Stimulated activated CD8-positive, alpha-beta memory T cell treated with anti-CD3 and anti-CD28 coated beads, Interleukin-15, amount 100 ng/mL, for 24 hours (primary cell): Measurements from ENCODE around the gene MRPL48.
"Not testable (repeated sequence)": the region's sequence is repeated elsewhere in the genome, so short reads cannot be mapped to it uniquely, and the experiment has no call there.

ENCODE experiments used
- DNase-seq: peaks from one replicate; pipeline ENCODE4 v3.0.0-alpha.2; 2020; ENCODE audit warnings: low read depth

The MRPL48 gene

DNA sequence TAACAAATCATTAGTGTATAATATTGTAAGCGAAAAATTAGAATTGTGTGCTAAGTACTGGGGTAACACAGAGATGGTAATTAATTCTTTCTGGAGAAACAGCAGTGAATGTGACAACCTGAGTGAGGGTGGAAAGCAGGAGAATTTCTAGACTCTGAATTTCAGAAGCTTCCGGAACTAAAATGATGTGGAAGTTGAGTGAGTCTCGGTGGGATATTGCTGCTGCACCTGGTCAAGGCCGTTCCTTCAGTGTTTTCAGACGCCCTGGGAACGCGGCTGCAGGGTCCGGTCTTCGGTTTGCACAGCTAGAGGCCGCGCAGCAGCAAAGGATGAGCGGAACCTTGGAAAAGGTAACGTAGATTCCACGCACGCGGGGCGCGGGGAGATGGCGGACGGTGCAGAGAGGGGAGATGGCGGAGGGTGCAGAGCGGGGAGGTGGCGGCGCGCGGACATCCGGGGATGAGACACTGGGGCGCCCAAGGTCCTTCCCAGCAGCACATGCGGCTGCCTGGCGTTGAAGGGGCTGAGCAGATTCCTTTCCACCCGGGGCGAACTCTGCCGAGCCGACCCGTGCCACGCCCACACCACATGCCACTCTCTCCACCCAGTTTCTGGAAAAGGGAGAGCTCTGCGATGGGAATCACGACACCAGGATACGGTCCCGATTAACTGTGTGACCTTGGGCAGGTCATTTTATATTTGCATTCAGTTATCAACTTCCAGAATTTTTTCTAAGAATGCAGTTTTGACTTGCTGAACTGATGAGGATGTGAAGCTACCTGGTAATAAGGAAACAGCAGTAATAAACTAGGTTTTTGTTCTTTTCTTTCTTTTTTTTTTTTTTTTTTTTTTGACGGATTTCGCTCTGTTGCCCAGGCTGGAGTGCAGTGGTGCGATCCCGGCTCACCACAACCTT, at the start of gene MRPL48:
TSS of gene MRPL48 (plus strand) at position 232 of the 916 bp plus-strand sequence. CDS start at position 330, 98 bp downstream.
- peak; percentile 73 for DNase-seq

DNA sequence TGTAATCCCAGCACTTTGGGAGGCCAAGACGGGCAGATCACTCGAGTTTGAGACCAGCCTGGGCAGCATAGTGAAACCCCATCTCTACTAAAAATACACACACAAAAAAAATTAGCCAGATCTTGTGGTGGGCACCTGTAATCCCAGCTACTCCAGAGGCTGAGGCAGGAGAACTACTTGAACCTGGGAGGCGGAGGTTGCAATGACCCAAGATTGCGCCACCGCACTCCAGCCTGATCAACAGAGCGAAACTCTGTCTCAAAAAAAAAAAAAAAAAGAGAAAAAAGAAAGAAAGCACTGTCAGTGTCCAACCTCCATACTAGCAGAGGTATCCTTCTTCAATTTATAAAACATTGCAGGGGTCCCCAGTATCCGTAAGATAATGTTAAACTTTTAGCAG, 44.6 kb upstream of the MRPL48 start:
- no peak for DNase-seq

DNA sequence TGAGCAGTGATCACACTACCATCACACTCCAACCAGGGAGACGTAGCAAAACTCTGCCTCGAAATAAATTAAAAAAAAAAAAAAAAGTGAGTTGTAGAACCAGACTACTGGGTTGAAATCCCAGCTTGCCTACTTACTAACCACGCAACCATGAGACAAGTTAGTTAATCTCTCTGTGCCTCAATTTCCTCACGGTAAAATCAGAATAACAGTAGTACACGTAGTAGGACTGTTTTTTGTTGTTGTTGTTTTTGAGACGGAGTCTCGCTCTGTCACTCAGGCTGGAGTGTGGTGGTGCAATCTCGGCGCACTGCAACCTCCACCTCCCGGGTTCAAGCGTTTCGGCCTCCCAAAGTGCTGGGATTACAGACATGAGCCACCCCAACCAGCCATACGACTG, 41.0 kb upstream of the MRPL48 start:
- DNase-seq = no peak

DNA sequence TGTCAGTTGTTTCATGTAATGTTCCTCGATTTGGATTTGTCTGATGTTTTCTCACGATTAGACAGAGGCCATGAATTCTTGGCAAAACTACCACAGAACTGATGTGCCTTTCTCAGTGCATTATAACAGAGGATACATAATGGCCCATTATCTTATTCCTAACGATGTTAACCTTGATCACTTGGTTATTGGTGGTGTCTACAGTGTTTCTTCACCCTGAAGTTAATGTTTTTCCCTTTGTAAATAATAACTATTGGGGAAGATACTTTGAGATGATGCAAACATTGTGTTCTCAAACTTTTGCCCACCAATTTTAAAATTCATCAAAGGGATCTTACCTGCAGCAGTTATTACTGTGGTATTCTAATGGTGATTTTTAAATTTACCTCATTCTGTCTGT, 39.9 kb upstream of the MRPL48 start:
- no peak for DNase-seq

DNA sequence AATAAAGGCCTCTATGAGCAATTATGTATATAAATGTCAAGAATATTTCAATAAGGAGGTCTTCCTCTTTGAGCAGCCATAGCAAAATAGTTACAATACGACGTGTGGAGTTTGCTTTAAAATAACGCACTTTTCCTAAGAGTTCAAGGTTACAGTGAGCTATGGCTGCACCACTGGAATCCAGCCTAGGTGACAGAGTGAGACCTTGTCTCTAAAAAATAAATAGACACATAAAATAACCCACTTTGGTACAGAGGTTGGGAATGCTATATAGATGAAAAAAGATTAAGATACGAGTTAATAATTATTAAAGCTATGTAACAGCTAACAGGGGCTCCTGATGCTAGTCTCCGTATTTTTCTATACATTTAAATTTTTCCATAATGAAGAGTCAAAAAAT, 39.4 kb upstream of the MRPL48 start:
- DNase-seq = no peak

DNA sequence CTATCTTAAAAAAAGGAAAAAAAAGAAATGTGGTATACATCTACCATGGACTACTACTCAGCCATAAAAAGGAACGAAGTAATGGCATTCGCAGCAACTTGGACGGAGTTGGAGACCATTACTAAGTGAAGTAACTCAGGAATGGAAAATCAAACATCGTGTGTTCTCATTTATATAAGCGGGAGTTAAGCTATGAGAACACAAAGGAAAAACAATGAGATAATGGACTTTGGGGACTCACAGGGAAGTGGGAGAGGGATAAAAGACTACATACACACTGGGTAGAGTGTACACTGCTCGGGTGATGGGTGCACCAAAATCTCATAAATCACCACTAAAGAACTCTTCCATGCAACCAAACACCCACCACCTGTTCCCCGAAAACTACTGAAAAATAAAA, 38.6 kb upstream of the MRPL48 start:
- no peak for DNase-seq

DNA sequence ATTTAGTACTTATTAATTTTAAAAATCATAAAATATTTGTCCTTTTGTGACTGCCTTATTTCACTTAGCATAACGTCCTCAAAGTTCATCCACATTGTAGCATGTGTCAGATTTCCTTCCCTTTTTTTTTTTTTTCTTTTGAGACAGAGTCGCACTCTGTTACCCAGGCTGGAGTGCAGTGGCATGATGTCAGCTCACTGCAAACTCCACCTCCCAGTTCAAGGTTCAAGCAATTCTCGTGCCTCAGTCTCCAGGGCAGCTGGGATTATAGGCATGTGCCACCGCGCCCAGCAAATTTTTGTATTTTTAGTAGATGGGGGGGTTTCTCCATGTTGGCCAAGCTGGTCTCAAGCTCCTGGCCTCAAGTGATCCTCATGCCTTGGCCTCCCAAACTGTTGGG, 37.4 kb upstream of the MRPL48 start:
- DNase-seq = no peak

DNA sequence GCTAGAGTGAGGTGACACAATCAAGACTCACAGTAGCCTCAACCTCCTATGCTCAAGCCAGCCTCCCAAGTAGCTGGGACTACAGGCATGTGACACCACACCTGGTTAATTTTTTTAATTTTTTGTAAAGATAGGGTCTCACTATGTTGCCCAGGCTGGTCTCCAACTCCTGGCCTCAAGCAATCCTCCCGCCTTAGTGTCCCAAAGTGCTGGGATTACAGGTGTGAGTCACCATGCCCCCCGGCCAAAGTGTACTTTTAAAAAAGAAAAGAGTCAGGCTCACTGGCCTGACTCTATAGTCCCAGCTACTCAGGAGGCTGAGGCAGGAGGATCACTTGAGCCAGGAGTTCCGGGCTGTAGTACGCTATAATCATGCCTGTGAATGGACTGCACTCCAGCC, 36.8 kb upstream of the MRPL48 start:
- not testable (repeated sequence) for DNase-seq

DNA sequence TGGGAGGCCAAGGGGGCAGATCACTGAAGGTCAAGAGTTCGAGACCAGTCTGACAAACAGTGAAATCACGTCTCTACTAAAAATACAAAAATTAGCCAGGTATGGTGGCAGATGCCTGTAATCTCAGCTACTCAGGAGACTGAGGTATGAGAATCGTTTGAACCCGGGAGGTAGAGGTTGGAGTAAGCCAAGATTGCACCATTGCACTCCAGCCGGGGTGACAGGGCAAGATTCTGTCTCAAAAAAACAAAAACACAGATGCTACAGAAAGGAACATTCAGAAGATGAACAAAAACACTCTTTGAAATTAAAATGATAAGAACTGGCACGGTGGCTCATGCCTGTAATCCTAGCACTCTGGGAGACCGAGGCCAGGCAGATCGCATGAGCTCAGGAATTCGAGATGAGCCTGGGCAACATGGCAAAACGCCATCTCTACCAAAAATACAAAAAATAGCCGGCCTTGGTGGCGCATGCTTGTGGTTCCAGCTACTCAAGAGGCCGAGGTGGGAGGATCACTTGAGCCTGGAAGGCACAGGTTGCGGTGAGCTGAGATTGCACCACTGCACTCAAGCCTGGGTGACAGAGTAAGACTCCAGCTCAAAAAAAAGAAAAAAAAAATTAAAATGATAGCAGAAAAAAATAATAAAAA, 35.3 kb upstream of the MRPL48 start:
- DNase-seq = no peak

DNA sequence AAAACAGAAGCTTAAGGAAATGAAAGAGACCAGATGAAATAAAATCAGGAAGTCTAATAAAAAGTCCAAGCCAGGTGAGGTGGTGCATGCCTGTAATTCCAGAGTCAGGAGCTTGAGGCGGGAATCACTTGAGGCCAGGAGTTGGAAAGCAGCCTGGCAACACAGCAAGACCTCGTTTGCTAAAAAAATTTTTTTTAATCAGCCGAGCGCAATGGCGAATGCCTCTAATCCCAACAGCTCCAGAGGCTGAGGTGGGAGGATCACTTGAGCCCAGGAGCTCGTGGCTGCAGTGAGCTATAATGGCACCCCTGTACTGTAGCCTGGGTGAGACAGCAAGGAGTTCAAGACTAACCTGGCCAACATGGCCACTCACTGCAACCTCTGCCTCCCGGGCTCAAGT, 34.8 kb upstream of the MRPL48 start:
- no peak for DNase-seq

DNA sequence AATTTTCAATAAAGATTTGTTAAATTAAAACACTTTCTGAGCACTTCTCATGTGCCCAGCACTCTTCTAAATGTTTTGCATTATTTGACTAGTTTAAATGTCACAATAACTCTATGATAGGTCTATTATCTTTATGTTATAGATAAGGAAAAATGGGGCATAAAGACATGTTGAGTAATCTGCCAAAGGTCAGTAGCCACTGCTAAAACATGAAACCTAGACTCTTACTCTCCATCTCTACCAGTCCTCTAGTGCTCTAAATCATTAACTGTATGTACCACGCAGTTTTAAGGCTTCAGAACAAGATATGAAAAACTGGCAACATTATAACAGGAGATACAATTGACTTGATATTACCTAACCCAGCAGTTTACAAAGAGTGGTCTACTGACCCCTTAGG, 33.7 kb upstream of the MRPL48 start:
- DNase-seq = no peak

DNA sequence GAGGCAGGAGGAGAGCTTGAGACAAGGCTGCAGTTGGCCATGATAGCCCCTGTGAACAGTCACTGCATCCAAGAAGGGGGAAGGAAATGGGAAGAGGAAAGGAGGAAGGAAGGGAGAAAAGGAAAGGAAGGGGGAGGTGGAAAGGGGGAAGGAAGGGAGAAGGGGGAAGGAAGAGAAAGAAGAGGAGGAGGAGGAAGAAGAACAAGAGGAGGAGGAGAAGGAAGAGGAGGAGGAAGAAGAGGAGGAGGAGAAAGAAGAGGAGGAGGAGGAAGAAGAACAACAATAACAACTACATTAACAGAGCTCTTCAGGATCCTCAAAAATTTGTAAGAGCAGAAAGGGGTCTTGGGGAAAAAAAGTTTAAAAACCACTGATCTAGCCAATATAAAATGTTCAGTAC, 32.0 kb upstream of the MRPL48 start:
- no peak for DNase-seq

DNA sequence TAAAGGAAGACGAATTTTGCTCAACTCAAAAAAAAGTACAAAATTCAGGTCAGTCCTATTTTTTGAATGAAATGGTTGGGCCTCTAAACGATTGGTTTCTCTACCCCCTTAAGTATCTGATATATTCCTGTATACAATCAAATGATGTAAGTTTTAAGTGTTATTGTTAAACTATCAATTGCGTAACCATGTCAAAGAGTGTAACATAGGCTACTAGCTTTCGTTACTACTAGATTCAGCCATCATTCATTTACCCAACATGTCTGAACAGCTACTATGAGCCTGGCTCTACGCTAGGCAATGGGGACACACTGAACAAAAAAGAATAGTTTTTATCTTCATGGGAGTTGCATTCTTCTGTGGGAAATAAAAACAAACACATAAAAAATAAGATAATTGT, 30.1 kb upstream of the MRPL48 start:
- no peak for DNase-seq

DNA sequence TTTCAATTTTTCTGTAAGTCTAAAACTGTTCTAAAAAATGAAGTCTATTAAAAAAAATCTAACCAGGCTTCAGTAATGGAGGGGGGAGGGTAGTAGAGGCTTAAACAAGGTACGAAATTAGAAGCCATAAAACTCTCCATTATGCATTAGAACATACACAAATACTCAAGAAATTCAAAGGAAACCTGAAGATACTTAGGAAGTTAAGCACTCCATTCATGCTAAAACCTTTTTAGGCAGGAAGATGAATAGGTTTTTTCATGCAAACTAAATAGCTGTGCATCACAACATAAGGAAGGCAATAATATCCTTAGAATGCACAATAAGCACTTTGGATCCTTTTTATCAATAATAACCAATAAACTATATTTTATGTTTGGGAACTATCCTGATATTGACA, 29.2 kb upstream of the MRPL48 start:
- DNase-seq = no peak

DNA sequence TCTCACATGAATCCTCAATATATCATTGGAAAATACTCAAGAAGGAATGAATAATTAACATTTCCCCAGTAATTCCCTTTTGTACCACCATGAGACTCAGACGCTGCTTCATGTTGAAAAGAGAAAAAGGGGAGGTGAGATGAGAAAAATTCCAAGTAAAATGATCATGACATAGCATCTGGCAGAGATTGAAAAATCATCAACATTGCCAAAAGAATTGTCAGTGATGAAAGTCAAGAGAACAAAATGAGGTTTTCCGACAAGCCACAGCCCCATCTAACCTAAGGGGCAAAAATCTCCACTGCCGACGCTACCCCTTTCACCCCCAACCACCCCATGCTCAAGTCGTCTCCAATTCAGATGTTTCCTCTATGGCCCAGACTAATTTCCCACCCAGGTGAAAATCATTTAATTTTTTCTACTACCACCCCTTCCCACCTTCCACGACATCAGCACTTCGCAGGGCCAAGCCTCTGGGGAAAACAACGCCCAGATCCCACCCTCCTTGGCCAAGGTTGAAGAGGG, 28.0 kb upstream of the MRPL48 start:
- no peak for DNase-seq

DNA sequence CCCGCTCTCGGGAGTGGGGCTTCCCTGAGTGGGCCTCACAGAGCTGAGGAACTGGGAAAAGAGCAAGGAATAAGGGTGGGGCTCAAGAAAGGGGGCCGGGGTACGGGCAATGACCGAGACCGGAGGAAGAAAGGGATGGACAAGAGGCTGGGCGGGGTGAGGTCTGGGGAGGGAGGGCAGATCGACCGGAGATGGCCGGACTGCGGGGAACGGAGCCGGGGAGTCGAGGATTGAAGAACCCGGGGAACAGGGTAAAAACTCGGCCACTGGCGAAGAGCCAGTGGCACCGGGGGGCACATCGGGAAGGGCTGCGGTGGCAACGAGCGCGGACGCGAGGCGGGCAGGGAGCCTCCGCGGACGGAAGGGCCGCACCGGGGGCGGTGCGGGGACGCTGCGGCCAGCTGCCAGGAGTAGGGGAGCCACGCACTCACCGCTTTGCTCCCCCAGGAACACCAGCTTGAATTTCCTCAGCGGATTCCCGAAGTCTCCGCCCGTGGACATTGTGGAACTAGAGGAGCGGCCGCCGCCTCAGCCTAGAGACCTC, 27.5 kb upstream of the MRPL48 start:
- no peak for DNase-seq

DNA sequence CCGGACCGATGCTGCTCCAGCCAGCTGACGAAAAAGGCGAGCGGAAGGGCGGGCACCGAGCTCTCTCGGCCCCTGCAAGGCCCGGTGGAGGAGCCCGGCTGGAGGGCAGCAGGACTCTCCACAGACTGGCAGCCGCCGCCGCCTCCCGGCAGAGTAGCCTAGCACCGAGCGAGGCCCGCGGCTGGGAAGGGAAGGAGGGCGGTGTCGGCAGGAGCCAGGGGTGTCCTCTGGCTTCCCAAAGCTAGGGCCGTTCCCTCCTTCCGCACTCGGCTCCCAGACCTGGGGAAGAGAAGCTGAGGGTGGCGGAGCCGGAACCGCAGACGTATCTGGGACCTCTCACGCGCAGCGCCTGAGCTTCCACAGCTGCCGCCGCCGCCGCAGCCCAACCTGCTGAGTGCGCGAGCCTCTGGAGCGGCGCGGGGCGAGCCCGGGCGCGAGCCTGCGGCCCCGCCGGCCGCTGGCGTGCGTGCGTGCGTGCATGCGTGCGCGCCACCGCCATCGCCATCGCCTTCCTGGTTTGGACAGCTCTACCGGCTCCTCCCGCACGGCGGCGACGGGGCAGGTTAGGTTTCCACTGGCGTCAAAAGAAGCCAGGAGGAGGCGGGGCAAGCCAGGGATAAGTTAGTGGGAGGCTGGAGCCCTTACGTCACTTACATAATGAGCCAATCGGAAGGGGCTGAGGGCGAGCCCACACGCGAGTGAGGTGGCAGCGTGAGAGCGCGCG, 26.8 kb upstream of the MRPL48 start, which contains the start of gene RAB6A:
TSS of gene RAB6A (minus strand) at position 396 of the 724 bp plus-strand sequence. CDS start 439 bp downstream, outside the sequence.
- DNase-seq = peak; percentile 90

DNA sequence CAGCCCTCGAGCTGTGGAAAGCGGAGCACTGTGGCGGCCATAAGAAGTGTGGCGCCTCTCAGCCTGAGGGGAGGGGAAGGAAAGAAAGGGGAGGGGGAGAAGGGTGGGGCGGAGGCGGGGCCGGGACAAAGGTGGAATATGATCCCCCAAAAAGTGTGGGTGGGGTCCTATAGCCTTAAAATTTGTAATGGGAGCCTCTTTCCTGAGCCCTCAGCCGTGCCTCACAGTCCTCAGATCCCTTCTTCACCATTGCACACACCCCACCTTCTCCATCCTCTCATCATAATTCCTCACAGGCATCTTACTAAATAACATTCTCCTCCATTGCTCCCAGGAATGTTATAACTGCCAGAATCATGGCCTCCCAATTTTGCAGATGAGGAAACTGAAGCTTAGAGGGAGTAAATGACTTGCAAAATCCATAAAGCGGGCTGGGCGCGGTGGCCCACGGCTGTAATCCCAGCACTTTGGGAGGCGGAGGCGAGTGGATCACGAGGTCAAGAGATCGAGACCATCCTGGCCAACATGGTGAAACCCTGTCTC, 26.2 kb upstream of the MRPL48 start:
- no peak for DNase-seq

DNA sequence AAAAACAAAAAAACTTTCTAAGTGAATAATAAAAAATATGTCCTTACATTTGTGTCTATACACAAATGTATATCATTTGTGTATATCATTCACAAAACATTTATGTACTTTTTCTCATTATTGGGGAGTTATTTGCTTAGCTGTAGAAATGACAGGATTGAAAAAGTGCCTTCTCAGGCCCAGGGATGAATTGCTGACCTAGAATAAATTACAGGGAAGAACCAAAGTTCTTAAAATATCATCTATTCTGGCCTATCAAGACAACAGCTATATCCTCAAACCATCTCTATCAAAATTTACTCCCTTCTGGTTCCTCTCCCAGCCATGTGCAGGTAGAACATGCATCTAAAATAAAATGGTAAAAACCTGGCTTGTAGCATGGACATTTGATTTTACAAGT, 24.9 kb upstream of the MRPL48 start:
- no peak for DNase-seq

DNA sequence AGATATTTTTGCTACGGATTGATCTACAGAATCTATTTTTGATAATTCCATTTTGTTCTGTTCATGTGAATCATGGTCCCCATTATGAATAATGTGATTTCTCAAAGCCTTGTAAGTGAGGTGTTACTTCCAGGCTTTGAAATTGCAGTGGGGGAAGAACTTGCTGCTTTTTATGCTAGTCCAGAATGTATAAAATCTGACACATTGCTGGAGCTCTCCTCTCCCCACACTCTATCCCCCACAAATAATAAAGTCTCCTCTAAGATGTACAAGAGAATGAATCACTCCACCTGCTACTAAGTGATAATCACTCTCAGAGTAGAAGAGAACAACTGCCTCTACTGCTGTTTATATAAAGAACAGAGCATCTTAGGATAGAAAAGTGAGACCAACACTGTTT, 20.9 kb upstream of the MRPL48 start:
- no peak for DNase-seq

DNA sequence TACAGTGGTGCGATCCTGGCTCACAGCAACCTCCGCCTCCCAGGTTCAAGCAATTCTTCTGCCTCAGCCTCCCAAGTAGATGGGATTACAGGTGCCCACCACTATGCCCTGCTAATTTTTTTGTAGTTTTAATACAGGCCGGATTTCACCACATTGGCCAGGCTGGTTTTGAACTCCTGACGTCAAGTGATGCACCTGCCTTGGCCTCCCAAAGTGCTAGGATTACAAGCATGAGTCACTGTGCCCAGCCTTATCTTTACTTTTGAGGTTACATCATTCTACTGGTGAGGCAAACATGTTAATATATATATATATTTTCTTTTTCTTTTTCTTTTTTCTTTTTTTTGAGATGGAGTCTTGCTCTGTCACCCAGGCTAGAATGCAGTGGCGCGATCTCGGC, 16.9 kb upstream of the MRPL48 start:
- DNase-seq = not testable (repeated sequence)
